HG03060 (cell line): Measurements from ENCODE around the gene FNDC7.
"Not testable (repeated sequence)": the region's sequence is repeated elsewhere in the genome, so short reads cannot be mapped to it uniquely, and the experiment has no call there.

Source experiments
- ATAC-seq: cut with Tn5 transposase; IDR thresholded peaks from one replicate; pipeline ENCODE4 v1.9.1; 2021; ENCODE audit warnings: low read depth, moderate number of reproducible peaks; ENCODE audit not compliant: unreplicated experiment

Gene FNDC7, protein sequence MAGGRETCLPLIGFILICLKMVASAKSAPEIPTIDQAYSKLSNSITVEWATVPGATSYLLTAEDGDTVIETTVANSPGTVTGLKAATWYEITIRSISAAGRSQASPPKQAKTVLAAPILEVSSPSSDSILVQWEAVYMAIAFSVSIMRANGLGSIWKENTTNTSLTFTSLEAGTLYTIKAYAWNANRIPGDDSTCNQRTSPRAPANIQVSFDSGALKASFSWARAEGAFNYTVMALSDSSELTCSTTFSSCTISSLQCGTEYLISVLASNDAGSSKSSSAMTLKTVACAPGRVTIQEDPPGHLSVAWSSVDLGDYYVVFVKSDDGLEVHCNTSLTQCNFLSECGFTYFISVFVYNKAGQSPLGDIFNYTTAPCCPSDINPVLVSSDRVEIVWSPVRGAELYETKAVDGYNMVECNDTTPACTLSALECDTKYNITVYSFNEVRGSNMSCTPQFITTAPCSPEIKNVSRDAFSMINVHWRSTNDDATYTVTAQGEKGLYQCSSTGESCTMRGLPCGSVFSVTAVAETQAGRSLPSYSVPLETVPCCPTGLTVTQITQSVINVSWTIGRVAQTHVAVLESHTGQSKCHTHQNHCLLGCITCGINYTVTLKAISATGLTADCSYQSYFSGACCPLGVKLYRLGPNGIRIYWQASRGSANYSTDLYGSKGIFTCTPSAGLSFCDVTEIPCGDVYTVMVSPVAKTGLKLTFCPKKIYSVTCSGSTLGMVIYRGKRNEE

DNA sequence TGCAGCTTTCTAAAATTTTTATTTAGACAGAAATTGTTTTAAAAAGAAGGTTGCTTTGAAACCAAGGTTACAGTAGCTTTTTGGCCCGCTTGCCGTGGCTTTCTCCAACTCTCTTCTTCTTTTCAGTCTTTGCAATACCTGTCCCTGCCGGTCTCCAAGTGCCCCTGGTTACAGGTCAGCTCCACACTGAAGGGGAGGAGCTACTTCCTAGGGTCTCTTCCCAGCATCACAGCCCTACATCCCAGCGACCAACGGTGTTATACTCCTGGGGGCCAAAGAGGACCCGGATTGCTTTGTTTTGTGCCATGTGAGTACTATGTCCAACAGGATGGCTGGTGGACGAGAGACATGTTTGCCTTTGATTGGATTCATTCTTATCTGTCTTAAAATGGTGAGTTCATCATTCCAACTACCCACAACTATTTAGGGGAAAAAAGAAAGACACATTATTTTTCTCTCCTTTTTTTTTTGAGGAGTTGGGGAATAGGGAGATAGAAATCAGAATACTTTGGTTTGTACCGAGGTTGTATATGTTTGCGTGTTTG lies at the start of gene FNDC7:
Gene FNDC7 (plus strand): TSS at position 303 of the 545 bp plus-strand sequence. CDS start 26 bp downstream, at position 329.
- no peak for ATAC-seq

DNA sequence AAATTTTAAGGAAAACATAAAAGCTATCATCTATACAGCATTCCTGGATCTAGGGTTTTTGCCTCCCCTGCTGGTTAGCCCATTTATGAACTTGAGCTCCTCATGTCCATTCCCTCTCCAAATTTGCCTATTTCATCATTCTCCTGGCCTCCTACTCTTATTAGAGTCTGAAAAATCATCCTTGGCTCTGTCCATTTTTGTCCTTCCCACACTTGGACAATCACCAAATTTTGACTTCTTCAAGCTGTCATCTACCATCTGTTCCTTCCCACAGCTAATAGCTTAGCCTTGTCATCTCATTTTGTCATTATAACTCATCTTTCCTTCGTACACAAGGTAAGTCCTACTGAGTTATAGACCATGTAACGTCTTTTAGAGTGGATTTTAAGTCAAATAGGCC lies 49.6 kb upstream of the FNDC7 start:
- ATAC-seq: no peak

DNA sequence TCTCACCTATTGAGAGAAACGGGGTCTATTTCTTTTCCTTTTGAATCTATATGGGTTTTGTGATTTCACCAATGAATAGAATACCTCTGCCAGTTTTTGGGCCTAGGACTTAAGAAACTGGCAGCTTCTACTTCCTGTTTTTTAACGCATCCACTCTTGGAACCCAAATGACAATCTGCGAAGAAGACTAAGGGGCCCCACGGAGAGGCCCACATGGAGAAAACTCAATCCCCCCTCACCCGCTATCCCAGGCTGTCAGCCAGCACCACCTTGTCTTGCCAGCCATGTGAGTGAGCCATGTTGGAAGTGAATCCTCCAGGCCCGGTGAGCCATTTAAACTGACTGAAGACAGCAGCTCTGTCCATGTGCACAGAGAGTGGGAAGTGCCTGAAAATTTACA lies 48.2 kb upstream of the FNDC7 start:
- ATAC-seq: no peak

DNA sequence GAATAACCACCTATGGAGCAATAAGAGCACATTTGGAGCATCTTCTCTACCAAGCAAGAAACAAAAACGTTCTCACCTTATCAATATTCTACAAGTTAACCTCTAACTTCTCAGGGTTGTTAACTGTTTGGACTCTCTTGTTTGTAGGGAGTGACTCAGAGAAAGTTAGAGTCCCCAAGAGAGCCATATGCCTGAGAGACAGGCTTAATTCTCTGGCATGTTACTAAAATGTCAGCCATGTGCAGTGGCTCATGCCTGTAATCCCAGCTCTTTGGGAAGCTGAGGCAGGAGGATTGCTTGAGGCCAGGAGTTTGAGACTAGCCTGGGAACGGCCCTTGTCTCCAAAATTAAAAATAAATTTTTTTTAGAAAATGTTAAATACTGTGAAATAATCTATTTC lies 47.6 kb upstream of the FNDC7 start:
- no peak for ATAC-seq

DNA sequence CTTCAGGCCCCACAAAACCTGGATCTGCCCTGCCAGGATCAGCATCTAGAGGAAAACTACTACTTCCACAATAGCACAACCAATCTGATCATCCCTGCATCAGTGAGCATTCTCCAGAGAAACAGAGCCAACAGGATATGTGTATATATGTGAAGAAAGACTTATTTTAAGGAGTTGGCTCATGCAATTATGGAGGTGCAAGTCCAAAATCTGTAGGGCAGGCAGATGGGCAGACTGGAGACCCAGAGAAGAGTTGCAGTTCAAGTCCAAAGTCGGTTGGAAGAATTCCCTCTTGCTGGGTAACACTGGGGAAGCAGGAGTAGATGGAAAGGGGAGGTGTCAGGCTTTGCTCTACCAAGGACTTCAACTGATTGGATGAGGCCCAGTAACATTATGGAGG lies 46.9 kb upstream of the FNDC7 start:
- no peak for ATAC-seq

DNA sequence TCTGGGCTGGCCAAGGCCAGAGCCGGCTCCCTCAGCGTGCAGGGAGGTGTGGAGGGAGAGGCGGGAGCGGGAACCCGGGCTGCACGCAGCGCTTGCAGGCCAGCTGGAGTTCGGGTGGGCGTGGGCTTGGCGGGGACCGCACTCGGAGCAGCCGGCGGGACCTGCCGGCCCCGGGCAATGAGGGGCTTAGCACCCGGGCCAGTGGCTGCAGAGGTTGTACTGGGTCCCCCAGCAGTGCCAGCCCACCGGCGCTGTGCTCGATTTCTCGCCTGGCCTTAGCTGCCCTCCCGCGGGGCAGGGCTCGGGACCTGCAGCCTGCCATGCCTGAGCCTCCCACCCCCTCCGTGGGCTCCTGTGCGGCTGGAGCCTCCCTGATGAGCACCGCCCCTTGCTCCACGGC lies 45.3 kb upstream of the FNDC7 start:
- ATAC-seq: not testable (repeated sequence)

DNA sequence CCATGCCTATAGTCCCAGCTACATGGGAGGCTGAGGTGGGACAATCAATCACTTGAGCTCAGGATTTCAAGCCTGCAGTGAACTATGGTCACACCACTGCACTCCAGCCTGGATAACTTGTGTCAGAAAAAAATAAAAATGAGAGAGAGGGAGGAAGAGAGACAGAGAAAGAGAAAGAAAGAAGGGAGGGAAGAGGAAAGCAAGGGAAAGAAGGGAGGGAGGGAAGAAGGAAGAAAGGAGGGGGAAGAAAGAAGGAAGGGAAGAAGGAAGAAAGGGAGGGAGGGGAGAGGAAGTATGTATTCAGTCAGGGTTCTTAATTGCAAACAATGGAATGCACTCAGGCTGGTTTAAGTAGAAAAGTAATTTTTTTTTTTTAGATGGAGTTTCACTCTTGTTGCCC lies 43.9 kb upstream of the FNDC7 start:
- no peak for ATAC-seq

DNA sequence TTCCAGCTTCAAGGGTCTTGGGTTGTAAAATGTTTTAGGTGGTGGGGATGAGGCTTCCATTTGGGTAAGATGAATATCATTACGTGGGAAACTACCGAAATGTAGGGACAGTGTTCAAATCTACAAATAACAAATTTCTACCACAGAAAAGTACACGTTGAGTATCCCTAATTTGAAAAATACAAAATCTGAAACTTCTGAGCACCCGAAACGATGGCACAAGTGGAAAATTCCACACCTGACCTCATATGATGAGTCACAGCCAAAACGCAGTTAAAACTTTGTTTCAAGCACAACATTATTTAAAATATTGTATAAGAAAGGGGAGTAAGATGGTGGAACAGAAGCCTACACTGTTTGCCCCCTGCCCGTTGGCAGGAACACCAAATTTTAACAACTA lies 43.0 kb upstream of the FNDC7 start:
- no peak for ATAC-seq

DNA sequence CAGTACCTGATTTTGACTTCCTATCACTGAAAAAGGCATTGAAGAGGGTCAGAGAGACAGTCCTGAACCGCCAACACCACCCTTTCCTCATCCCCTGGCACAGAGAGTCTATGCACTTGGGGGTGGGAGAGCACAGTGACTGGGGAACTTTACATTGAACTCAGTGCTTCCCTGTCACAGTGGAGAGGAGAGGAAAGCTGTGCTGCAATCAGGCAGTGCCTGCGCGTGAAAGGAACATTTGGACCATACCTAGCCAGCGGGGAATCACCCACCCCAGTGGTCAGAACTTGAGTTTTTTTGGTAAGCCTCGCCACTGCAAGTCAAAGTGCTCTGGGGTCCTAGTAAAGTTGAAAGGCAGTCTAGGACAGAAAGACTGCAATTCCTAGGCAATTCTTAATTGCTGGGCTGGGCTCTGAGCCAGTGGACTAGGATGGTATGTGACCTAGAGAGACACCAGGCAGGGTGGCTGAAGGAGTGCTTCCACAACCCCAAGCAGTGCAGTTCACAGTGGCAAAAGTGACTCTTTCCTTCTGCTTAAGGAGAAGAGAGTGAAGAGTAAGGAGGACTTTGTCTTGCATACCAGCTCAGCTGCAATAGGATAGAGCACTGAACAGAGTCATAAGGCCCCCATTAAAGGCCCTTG lies 42.5 kb upstream of the FNDC7 start:
- no peak for ATAC-seq

DNA sequence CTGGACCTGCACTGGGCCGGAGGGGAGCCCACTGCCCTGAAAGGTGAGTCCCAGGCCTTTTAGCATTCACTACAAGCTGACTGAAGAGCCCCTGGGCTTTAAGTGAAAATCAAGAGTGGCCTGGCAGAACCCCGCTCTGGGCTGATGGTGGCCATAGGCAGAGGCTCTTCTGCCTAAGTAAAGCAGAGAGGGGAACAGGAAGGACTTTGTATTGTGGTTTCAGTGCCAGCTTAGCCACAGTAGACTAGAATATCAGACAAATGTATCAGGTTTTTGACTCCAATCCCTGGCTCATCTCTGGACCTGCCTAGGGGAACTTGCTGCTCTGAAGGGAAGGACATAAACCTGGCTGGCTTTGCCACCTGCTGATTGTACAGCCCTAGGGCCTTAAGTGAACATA lies 41.6 kb upstream of the FNDC7 start:
- ATAC-seq: no peak

DNA sequence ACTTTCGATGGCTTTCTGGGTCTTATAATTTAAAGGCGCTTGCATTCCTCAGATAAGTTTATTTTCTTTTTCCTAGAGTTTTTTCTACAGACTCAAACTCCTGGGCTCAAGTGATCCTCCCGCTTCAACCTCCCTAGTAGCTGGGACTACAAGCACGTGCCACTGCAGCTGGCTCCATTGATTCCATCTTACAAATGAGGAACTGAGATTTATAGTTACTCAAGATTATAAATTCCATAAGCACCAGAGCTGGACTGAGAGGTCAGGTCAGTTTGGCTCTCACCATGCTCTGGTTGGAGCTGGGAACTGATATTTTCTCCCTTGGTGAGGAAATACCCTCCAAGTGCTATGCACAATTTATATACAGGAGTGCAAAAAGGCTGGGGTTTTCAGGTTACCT lies 34.0 kb upstream of the FNDC7 start:
- ATAC-seq: no peak

DNA sequence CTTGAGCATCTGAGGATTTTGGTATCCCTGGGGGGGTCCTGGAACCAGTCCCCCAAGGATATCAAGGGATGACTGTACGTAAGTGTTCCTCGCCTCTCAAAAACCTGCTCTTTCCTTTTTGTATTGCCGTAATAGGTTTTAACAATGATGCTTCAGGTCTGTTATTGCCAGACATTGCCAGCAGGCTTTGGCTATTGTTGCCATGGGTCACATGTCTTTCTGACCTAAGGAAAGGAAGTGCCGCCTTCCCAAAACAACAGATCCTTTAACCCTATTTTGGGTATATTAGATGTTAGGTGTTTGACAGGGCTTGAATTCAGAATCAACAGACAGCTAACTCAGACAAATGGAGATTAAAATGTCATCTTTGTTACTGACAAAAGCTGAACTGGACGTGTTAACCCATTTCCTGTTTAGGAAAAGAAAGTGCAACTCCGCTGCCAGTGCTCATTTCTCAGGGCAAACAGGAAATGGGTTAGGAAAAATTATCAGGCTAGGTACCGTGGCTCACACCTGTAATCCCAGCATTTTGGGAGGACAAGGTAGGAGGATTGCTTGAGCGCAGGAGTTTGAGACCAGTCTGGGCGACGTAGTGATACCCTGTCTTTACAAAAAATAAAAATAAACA lies 33.0 kb upstream of the FNDC7 start:
- ATAC-seq: no peak

DNA sequence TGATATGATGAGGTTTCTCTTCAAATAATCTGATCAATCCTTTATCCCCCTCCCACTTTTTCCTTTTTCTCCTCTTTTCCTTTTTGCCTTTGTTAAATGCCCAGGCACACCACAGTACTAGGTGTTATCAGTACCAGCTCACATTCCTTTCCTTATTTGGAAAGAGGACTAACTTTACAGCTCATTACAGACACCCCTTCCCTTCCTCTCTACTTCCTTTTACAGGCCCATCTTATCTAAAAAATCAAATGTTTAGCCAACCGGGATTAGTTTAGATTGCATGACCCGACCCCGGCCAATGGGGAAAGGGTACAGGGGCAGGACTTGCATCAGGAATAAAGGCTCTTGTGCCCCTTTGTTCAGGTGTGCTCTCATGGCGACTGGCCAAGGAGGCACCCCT lies 31.0 kb upstream of the FNDC7 start:
- ATAC-seq: not testable (repeated sequence)

DNA sequence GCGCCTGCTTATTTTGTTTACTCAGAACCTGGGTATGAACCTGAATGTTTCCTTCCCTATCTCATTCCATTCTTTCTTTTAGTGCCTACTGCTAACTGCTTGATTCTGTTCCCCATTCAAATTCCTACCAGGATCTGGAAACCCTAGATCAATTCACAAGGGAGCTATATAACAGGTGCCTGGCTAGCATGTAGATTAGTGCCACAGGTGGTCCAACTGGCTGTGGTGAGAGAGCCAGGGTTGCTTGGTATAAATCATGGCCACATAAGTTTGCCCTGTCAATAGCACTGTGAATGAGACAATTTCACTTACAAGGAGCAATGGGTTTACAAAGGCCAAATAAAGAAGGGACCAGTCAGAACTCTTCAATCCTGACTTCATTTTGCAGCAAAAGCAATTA lies 27.2 kb upstream of the FNDC7 start:
- no peak for ATAC-seq

DNA sequence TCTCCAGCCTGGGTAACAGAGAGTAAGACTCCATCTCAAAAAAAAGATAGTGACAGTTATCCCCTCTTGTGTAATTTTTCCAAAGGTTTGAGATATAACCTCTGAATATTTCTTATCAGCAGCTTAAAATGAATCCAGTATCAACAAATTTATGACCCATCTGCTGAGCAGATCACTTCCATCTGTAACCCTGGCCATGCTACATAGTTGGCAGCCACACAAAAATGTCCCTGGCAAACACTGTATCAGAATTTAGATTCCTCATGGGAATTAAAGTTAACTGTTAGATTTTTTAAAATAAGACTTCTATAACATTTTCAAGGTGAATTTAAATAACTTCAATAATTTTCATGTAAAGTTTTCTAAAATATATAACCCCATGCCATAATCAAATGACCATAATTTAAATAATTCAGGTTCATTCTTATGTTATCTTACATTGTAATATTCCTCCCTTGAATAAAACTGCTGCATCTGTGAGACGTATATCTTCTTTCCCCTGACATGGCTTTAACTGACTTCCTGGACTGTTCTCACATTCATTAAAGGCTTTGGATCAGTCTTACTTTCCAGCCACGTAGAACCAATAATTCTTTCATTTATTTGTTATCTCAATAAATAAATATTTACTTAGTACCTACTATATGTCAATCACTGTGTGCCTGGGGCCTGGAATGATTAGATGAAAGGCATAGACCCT lies 25.9 kb upstream of the FNDC7 start:
- ATAC-seq: no peak

DNA sequence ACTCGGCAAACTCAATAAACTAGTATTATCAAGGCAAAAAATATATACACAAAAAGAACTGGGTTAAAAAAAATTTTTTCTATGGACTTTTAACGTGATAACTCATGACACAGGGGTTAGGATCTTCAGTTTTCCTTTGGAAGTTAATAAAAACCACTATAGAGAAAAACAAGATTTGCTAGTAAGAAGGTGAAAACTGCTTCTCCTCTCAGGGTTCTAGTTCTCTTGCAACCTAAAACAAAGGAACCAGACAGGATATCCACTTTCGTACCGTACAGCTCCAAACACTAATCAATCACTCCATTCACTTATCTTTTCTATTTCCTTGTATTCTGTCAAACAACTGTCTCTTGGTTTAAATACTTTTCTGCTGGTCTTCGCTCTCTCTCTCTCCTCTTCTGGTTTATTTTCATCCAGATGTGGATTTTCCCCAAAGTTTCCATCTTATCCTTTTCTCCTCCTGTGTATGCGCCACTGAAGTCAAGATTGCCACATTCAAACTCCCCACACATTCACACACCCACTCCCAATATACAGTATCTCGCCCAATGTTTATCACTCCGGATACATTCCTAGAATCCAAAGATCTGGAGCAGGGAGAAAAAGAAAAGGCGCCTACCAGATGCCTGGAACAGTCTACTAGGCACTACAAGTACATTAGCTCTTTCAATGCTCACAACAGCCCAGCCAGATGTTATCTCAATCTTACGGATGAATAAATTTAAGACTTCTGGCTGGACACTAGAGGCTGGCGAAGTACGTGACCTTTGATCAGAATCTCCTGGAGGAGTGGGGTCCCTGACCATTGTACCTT lies 21.4 kb upstream of the FNDC7 start:
- ATAC-seq: no peak

DNA sequence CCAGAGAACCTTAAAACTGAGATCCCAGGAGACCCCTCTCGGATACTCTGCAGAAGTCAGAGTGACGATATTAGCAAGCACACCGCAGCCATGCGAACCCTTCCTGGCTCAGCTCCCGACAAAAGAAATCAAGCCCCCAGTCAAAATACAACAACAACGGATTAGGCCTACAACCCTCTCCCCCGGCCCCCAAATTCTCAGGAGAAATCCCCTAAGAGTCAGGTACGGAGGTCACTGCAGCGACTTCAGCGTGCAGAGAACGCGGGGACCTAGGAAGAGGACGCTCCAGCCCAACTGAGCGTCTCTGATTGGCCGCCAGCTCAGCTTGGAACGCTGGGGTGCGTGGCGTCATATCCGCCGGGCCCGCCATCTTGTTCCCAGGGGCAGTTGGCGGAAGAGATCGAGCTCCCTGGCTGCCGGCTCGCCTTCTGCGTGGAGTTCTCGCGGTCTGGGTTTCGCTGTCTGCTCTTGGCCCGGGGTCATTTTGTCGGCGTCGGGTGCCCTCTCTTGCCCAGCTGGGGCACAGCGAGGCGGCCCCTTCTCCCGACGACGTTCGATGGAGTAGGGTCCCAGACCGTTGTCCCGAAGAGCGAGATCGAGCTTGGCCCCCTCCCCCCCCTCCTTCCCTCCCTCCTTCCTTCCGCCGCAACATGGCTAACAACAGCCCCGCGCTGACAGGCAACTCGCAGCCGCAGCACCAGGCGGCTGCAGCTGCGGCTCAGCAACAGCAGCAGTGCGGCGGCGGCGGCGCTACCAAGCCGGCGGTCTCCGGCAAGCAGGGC lies 20.6 kb upstream of the FNDC7 start, which contains the start of gene PRPF38B:
Gene PRPF38B (plus strand): TSS at position 369 of the 782 bp plus-strand sequence. CDS start 282 bp downstream, at position 651.
- peak; percentile 86 for ATAC-seq
